ENCODE results near the gene KAZN. TPM values are rescaled to one million over a fixed set of nuclear protein-coding genes. Genes with fewer than 3 reads are reported as not detected.

KAZN gene
- total and polyA plus RNA-seq, 4 donors: 7.6 to 18.8 (median 11.2) TPM

DNA sequence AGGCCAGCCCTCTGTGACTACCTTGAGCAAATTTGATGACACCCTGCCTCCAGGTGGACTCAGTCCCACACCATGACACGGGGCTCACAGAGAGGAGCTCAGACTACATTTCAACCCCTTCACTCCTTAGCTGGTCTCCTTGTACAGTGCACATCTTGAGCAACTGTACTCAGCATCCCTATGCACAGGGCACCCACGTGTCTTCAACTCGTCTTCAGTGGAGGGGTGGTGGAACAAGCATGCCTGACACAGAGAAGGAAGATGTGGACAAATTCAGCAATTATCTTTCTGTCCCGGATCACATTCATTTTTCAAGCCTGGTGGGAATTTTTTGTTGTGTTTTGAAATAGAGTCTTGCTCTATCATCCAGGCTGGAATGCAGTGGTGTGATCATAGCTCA is 213.7 kb downstream of the KAZN start:
- no peaks in the 10 kb centered on the region for H3K27me3 ChIP-seq (ENCODE audit: control insufficient read depth in 3 of 3, insufficient read depth in 3 of 3, low read length in 2 of 3)
- H3K36me3 ChIP-seq (ENCODE audit: control insufficient read depth in 4 of 4, insufficient read depth in 4 of 4, low read length in 4 of 4): no peaks in the 10 kb centered on the region
- ATAC-seq (ENCODE audit: insufficient read depth, low FRiP score): no peak
- peaks cover 0 to 10% (median 8%) of the 10 kb centered on the region in 5 donors for H3K4me1 ChIP-seq (ENCODE audit: control insufficient read depth in 5 of 5, insufficient read depth in 5 of 5, low read length in 5 of 5)
- H3K4me3 ChIP-seq: no peak overlapping the region
- whole genome bisulfite sequencing, 2 donors: 92 to 96% methylated on average over 4 of the region's 4 CpGs
- TF ChIP-seq, protein P1, sequence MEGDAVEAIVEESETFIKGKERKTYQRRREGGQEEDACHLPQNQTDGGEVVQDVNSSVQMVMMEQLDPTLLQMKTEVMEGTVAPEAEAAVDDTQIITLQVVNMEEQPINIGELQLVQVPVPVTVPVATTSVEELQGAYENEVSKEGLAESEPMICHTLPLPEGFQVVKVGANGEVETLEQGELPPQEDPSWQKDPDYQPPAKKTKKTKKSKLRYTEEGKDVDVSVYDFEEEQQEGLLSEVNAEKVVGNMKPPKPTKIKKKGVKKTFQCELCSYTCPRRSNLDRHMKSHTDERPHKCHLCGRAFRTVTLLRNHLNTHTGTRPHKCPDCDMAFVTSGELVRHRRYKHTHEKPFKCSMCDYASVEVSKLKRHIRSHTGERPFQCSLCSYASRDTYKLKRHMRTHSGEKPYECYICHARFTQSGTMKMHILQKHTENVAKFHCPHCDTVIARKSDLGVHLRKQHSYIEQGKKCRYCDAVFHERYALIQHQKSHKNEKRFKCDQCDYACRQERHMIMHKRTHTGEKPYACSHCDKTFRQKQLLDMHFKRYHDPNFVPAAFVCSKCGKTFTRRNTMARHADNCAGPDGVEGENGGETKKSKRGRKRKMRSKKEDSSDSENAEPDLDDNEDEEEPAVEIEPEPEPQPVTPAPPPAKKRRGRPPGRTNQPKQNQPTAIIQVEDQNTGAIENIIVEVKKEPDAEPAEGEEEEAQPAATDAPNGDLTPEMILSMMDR (IDR thresholded peaks at IDR 0.05; ENCODE audit: control extremely low read depth, extremely low read depth): no peak
- H3K9ac ChIP-seq (ENCODE audit: insufficient read depth in 1 of 2, low read length in 2 of 2): no peak overlapping the region
- no peak overlapping the region for H3K27ac ChIP-seq (ENCODE audit: low read depth in 1 of 2, low read length in 1 of 2)
- no peak for DNase-seq
- peaks cover 0 to 6% (median 2%) of the 10 kb centered on the region in 4 donors for H3K9me3 ChIP-seq (ENCODE audit: control insufficient read depth in 4 of 4, insufficient read depth in 3 of 4, low read length in 3 of 4)

DNA sequence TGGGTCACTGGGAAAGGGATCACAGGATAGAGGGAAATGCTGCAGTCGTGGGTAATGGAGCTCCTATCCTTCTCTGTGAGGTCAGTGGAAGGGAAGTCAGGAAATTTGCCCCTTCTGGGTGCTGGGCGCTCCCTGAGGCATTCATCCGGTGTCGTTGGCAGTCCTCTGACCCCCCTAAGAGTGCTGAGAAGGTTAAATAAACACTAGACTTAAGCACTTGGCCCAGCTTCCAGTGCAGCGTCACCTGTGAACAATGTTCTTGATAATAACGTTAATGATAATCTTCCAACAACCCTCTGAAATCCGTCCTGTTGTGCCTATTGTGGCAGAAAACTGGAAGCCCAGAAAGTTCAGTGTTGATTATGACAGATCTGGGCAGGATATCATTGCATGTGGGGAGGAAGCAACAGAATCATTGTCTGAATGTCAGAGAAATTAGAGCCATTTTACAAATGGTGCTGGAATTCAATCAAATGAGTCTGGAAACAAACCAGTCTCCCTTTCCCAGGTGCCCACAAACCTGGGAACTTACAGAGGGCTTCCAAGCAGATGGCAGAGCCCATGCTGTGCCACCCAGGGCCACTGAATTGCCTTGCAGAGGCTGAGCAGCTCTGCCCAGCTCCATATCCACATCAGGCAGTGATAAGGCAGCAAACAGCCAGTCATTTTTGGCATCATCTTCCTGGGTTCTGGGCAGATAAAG is 216.8 kb downstream of the KAZN start:
- peaks cover 0 to 9% (median 8%) of the 10 kb centered on the region in 5 donors for H3K4me1 ChIP-seq (ENCODE audit: control insufficient read depth in 5 of 5, insufficient read depth in 5 of 5, low read length in 5 of 5)
- H3K4me3 ChIP-seq: no peak overlapping the region
- H3K36me3 ChIP-seq (ENCODE audit: control insufficient read depth in 4 of 4, insufficient read depth in 4 of 4, low read length in 4 of 4): no peaks in the 10 kb centered on the region
- H3K9me3 ChIP-seq (ENCODE audit: control insufficient read depth in 4 of 4, insufficient read depth in 3 of 4, low read length in 3 of 4): peaks cover 0 to 2% (median 0%) of the 10 kb centered on the region in 4 donors
- no peaks in the 10 kb centered on the region for H3K27me3 ChIP-seq (ENCODE audit: control insufficient read depth in 3 of 3, insufficient read depth in 3 of 3, low read length in 2 of 3)
- DNase-seq (peak; percentile 19 to 43 (median 41)), ATAC-seq (ENCODE audit: insufficient read depth, low FRiP score) (no peak)
- H3K27ac ChIP-seq (ENCODE audit: low read depth in 1 of 2, low read length in 1 of 2): no peak overlapping the region
- 36 to 66% methylated on average over 7 of the region's 7 CpGs for WGBS, 2 donors
- H3K9ac ChIP-seq (ENCODE audit: insufficient read depth in 1 of 2, low read length in 2 of 2): no peak overlapping the region
- TF ChIP-seq, protein P1 (IDR thresholded peaks at IDR 0.05; ENCODE audit: control extremely low read depth, extremely low read depth): no peak

DNA sequence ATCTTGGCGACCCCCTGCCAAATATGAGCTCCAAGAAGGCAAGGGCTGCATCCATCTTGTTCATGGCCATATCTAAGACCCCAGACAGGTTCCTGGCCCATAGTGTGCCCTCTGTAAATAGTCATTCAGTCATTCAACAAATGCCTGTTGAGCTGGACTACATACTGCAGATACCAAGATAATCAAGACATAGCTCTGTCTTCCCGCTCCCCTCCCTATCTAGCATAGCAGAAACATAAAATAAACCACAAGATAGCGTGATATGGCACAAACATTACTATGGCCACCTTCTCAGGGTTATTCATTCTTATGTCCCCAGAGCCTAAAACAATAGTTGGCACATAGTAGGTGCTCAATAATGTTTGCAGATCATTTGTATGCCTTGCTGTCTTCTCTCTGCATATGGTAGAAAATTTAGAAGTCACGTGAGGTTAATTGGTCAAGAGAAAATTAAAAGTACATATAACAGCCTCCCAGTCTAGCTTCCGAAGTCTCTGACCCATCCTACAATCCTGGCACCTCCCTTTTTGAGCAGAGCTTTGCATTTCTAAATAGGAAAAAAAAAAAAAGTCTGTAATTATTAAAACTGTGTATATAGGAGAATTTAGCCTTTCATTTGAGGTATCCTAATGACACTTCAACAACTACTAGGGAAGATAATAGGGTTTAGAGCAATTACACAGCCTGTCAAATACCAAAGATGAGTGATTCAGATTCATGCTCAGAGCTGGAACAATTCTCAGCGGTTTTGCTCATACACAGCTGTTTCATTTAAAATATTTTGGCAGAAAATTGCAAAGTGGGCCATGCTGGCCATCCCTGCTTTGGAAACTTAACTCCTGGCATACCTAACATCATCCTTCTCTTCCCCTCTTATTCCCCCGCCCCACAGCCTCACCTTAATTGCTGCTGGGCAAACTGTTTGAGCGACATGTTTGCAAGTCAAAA is 219.0 kb downstream of the KAZN start:
- DNase-seq: no peak
- H3K9me3 ChIP-seq (ENCODE audit: control insufficient read depth in 4 of 4, insufficient read depth in 3 of 4, low read length in 3 of 4): peaks cover 0 to 2% (median 0%) of the 10 kb centered on the region in 4 donors
- no peaks in the 10 kb centered on the region for H3K27me3 ChIP-seq (ENCODE audit: control insufficient read depth in 3 of 3, insufficient read depth in 3 of 3, low read length in 2 of 3)
- H3K36me3 ChIP-seq (ENCODE audit: control insufficient read depth in 4 of 4, insufficient read depth in 4 of 4, low read length in 4 of 4): no peaks in the 10 kb centered on the region
- TF ChIP-seq, protein P1 (IDR thresholded peaks at IDR 0.05; ENCODE audit: control extremely low read depth, extremely low read depth): no peak
- ATAC-seq (ENCODE audit: insufficient read depth, low FRiP score): no peak
- H3K4me3 ChIP-seq: no peak overlapping the region
- 88 to 91% methylated on average over 8 of the region's 8 CpGs for WGBS, 2 donors
- H3K9ac ChIP-seq (ENCODE audit: insufficient read depth in 1 of 2, low read length in 2 of 2): no peak overlapping the region
- peaks cover 0 to 8% (median 3%) of the 10 kb centered on the region in 5 donors for H3K4me1 ChIP-seq (ENCODE audit: control insufficient read depth in 5 of 5, insufficient read depth in 5 of 5, low read length in 5 of 5)
- H3K27ac ChIP-seq (ENCODE audit: low read depth in 1 of 2, low read length in 1 of 2): no peak overlapping the region

All from lung (tissue), 12 donors.